GM18505 (cell line): ENCODE measurements around the gene SOS2.
A peak's percentile ranks its signal among the peaks of the same experiment; 100 is the strongest.

Experiments used
- ATAC-seq: cut with Tn5 transposase; IDR thresholded peaks from one replicate; pipeline ENCODE4 v1.9.1; 2021; ENCODE audit not compliant: unreplicated experiment
- POLR2A ChIP-seq: IDR thresholded peaks from 4 replicates; pipeline ENCODE4 v1.6.1; 2011; ENCODE audit warnings: borderline replicate concordance; ENCODE audit not compliant: insufficient read depth, insufficient read length; ENCODE audit errors: extremely low read depth

SOS2 gene

GRCh38 chr14:50231475-50232275 is at the start of gene SOS2:
Gene SOS2 (minus strand): TSS chr14:50231578. CDS start chr14:50231283, 295 bp downstream.
- TF ChIP-seq POLR2A = peak; percentile 83
- ATAC-seq = peak; percentile 85

- ATAC-seq = no peak
- TF ChIP-seq POLR2A = no peak
These were observed 41.1 kb upstream of the SOS2 start for GRCh38 chr14:50272498-50272897.

- no peak for TF ChIP-seq POLR2A
- no peak for ATAC-seq
These were observed 39.6 kb upstream of the SOS2 start for GRCh38 chr14:50270932-50271331.

- no peak for ATAC-seq
- TF ChIP-seq POLR2A = no peak
These were observed 33.7 kb upstream of the SOS2 start for GRCh38 chr14:50265029-50265428.

- TF ChIP-seq POLR2A = no peak
- no peak for ATAC-seq
These were observed 31.9 kb upstream of the SOS2 start for GRCh38 chr14:50263321-50263720.

- no peak for TF ChIP-seq POLR2A
- ATAC-seq = no peak
These were observed 31.5 kb upstream of the SOS2 start for GRCh38 chr14:50262865-50263264.

GRCh38 chr14:50260511-50260910 is 29.1 kb upstream of the SOS2 start:
- no peak for ATAC-seq

GRCh38 chr14:50260072-50260471 is 28.7 kb upstream of the SOS2 start:
- TF ChIP-seq POLR2A = no peak
- ATAC-seq = no peak

More at GRCh38 chr14:50260511-50260910, 29.1 kb upstream of the SOS2 start:
- no peak for TF ChIP-seq POLR2A

- no peak for ATAC-seq
- no peak for TF ChIP-seq POLR2A
These were observed 26.4 kb upstream of the SOS2 start for GRCh38 chr14:50257732-50258131.

GRCh38 chr14:50254248-50254647 is 22.9 kb upstream of the SOS2 start:
- no peak for TF ChIP-seq POLR2A
- no peak for ATAC-seq

- TF ChIP-seq POLR2A = no peak
- no peak for ATAC-seq
These were observed 17.9 kb upstream of the SOS2 start for GRCh38 chr14:50249136-50249775.

- ATAC-seq = no peak
- TF ChIP-seq POLR2A = no peak
These were observed 15.9 kb upstream of the SOS2 start for GRCh38 chr14:50247245-50247644.

- ATAC-seq = no peak
- no peak for TF ChIP-seq POLR2A
These were observed 11.4 kb upstream of the SOS2 start for GRCh38 chr14:50242566-50243310.
